HepG2 (cell line): ENCODE data around the gene RBBP5.

ENCODE experiments used
- AGO2 ChIP-seq: fragments of 200-400 bp; formaldehyde crosslinking; optimal IDR thresholded peaks from 2 replicates; pipeline ENCODE3; 2017; ENCODE audit warnings: mild to moderate bottlenecking, low read depth, low read length, moderate library complexity
- CEBPB ChIP-seq: IDR thresholded peaks from 2 replicates; pipeline ENCODE4 v1.6.1; 2011; ENCODE audit warnings: low read depth, low read length, improper control_type of control experiment, borderline replicate concordance
- CREM ChIP-seq, 2 experiments: sonication (generic) in 1 of 2; formaldehyde crosslinking in 1 of 2; IDR thresholded peaks; 2 replicates each; pipeline versions ENCODE4 v1.4.0 to v1.6.1; 2016 to 2020; ENCODE audit warnings: antibody characterized with exemption in 1 of 2, mild to moderate bottlenecking in 1 of 2, missing genetic modification reagents in 1 of 2
- NFKBIZ ChIP-seq: IDR thresholded peaks from 2 replicates; pipeline ENCODE4 v1.6.1; 2018; ENCODE audit warnings: missing genetic modification reagents, missing compliant biosample characterization
- POLR2AphosphoS5 ChIP-seq: IDR thresholded peaks from 2 replicates; pipeline ENCODE4 v1.6.1; 2012; ENCODE audit warnings: low read depth, low read length
- RFX3 ChIP-seq: IDR thresholded peaks from 2 replicates; pipeline ENCODE4 v1.6.1; 2016; ENCODE audit warnings: missing biosample characterization, missing genetic modification reagents
- RORA ChIP-seq: sonication (generic); formaldehyde crosslinking; IDR thresholded peaks from 2 replicates; pipeline ENCODE4 v1.5.0; 2020; ENCODE audit warnings: mild to moderate bottlenecking, missing genetic modification reagents, moderate library complexity
- SALL2 ChIP-seq: sonication (generic); formaldehyde crosslinking; IDR thresholded peaks from 2 replicates; pipeline ENCODE4 v1.8.1; 2023; ENCODE audit warnings: mild to moderate bottlenecking, missing genetic modification reagents, inconsistent platforms
- SMC3 ChIP-seq: IDR thresholded peaks from 2 replicates; pipeline ENCODE4 v1.6.1; 2011; ENCODE audit warnings: low read length, improper control_type of control experiment
- SP4 ChIP-seq: sonication (generic); formaldehyde crosslinking; IDR thresholded peaks from 2 replicates; pipeline ENCODE4 v1.8.1; 2023; ENCODE audit warnings: mild to moderate bottlenecking, missing genetic modification reagents
- THAP8 ChIP-seq: sonication (generic); formaldehyde crosslinking; IDR thresholded peaks from 2 replicates; pipeline ENCODE4 v1.5.1; 2020; ENCODE audit warnings: missing genetic modification reagents, mild to moderate bottlenecking, borderline replicate concordance
- ZKSCAN8 ChIP-seq: IDR thresholded peaks from 2 replicates; pipeline ENCODE4 v1.6.1; 2016; ENCODE audit warnings: borderline replicate concordance, missing genetic modification reagents, missing compliant biosample characterization
- ZNF598 ChIP-seq: sonication (generic); formaldehyde crosslinking; IDR thresholded peaks from 2 replicates; pipeline ENCODE4 v1.5.1; 2020; ENCODE audit warnings: mild to moderate bottlenecking, missing genetic modification reagents, borderline replicate concordance

GRCh38 chr1:205152505-205152904, 30.7 kb upstream of the RBBP5 start:
- TF ChIP-seq NFKBIZ (CRISPR knock-in tag) (no peak), RORA (CRISPR knock-in tag) (no peak), POLR2AphosphoS5 (no peak), RFX3 (CRISPR knock-in tag) (no peak), ZNF598 (CRISPR knock-in tag) (no peak), THAP8 (CRISPR knock-in tag) (no peak), SMC3 (no peak), CREM (IDR thresholded peaks at IDR 0.05) (no peak), CREM (CRISPR knock-in tag; IDR thresholded peaks at IDR 0.05) (no peak), SP4 (CRISPR knock-in tag) (no peak), SALL2 (CRISPR knock-in tag) (no peak), ZKSCAN8 (no peak), CEBPB (no peak), AGO2 (no peak)
